ENCODE measurements around the gene UNK. TPM values are rescaled to one million over a fixed set of nuclear protein-coding genes. Genes with fewer than 3 reads are reported as not detected.

UNK gene
- total RNA-seq, 1 experiment from 2014 or later, result 35.4 TPM

DNA sequence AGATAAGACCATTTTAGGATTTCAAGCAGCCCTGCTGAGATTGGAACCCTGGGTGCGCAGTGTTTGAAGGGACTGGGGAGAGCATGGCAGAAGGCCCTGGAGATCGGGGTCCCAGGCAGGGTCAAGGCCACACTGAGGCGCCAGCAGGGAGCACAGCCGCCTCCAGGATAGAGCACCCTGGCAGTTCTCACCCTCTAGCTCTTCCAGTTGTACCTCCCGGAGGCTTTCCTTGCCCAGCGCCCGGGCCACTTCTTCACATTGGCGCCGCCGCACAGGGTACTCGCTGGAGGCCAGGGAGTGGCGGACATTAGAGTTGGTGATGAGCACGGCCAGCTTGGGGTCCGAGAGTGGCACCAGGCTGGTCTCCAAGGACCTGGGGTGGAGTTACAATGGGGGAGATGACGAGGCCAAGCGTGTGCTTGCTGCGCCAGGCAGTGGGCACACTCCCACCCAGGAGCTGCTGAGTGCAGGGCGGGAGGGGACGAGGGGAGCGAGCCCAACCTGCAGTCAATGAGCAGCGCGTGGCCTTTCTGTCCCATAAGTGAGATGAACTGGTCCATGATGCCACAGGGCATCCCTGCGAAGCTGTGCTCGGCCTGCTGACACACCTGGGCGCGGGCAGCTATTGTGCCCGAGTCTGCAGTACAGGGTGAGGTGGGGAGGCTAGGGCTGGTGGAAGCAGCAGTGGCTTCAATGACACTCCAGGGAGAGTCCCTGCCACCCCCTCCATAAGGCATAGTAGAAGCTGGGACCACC is 21.9 kb upstream of the UNK start:
- TF ChIP-seq NR1H2 (CRISPR knock-in tag; IDR thresholded peaks at IDR 0.05) (no peak), TP53 (CRISPR knock-in tag; IDR thresholded peaks at IDR 0.05) (no peak), ESRRA (CRISPR knock-in tag; IDR thresholded peaks at IDR 0.05; ENCODE audit: borderline replicate concordance) (no peak), NFE2L1 (CRISPR knock-in tag; IDR thresholded peaks at IDR 0.05) (no peak), ZNF232 (CRISPR knock-in tag; IDR thresholded peaks at IDR 0.05) (no peak), NFATC4 (CRISPR knock-in tag; IDR thresholded peaks at IDR 0.05) (no peak)
- TF ChIP-seq, protein P1, sequence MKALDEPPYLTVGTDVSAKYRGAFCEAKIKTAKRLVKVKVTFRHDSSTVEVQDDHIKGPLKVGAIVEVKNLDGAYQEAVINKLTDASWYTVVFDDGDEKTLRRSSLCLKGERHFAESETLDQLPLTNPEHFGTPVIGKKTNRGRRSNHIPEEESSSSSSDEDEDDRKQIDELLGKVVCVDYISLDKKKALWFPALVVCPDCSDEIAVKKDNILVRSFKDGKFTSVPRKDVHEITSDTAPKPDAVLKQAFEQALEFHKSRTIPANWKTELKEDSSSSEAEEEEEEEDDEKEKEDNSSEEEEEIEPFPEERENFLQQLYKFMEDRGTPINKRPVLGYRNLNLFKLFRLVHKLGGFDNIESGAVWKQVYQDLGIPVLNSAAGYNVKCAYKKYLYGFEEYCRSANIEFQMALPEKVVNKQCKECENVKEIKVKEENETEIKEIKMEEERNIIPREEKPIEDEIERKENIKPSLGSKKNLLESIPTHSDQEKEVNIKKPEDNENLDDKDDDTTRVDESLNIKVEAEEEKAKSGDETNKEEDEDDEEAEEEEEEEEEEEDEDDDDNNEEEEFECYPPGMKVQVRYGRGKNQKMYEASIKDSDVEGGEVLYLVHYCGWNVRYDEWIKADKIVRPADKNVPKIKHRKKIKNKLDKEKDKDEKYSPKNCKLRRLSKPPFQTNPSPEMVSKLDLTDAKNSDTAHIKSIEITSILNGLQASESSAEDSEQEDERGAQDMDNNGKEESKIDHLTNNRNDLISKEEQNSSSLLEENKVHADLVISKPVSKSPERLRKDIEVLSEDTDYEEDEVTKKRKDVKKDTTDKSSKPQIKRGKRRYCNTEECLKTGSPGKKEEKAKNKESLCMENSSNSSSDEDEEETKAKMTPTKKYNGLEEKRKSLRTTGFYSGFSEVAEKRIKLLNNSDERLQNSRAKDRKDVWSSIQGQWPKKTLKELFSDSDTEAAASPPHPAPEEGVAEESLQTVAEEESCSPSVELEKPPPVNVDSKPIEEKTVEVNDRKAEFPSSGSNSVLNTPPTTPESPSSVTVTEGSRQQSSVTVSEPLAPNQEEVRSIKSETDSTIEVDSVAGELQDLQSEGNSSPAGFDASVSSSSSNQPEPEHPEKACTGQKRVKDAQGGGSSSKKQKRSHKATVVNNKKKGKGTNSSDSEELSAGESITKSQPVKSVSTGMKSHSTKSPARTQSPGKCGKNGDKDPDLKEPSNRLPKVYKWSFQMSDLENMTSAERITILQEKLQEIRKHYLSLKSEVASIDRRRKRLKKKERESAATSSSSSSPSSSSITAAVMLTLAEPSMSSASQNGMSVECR (CRISPR knock-in tag; IDR thresholded peaks at IDR 0.05; ENCODE audit: borderline replicate concordance), result no peak
- TF ChIP-seq, protein P2, sequence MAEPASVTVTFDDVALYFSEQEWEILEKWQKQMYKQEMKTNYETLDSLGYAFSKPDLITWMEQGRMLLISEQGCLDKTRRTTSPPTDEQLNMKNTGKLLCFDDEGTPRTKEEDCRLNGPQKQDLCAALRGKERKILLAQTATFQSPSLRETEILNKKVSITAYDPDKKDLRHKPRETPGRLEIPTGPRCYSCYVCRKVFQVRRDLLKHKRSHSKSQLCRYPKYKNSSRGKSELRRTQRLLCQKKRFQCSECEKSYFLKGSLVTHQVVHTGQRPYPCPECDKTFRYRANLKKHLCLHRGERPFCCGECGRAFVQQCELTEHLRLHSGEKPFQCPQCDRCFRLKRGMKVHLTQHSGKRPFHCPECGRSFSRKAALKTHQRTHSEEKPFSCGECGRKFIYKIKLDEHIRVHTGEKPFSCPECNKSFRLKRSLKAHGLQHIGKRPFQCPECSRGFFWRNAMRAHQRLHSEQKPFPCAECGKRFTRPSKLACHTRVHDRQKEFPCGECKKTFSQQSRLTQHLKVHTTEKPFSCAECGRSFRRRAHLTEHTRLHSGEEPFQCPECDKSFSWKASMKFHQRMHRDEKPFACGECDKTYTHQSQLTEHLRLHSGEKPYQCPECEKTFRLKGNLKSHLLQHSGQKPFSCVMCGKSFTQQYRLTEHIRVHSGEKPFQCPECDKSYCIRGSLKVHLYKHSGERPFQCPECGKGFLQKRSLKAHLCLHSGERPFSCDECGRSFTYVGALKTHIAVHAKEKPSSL (CRISPR knock-in tag; conservative IDR thresholded peaks at IDR 0.05), result no peak
- TF ChIP-seq, protein P3, sequence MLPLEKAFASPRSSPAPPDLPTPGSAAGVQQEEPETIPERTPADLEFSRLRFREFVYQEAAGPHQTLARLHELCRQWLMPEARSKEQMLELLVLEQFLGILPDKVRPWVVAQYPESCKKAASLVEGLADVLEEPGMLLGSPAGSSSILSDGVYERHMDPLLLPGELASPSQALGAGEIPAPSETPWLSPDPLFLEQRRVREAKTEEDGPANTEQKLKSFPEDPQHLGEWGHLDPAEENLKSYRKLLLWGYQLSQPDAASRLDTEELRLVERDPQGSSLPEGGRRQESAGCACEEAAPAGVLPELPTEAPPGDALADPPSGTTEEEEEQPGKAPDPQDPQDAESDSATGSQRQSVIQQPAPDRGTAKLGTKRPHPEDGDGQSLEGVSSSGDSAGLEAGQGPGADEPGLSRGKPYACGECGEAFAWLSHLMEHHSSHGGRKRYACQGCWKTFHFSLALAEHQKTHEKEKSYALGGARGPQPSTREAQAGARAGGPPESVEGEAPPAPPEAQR (CRISPR knock-in tag; IDR thresholded peaks at IDR 0.05), result no peak
- TF ChIP-seq, protein P4, sequence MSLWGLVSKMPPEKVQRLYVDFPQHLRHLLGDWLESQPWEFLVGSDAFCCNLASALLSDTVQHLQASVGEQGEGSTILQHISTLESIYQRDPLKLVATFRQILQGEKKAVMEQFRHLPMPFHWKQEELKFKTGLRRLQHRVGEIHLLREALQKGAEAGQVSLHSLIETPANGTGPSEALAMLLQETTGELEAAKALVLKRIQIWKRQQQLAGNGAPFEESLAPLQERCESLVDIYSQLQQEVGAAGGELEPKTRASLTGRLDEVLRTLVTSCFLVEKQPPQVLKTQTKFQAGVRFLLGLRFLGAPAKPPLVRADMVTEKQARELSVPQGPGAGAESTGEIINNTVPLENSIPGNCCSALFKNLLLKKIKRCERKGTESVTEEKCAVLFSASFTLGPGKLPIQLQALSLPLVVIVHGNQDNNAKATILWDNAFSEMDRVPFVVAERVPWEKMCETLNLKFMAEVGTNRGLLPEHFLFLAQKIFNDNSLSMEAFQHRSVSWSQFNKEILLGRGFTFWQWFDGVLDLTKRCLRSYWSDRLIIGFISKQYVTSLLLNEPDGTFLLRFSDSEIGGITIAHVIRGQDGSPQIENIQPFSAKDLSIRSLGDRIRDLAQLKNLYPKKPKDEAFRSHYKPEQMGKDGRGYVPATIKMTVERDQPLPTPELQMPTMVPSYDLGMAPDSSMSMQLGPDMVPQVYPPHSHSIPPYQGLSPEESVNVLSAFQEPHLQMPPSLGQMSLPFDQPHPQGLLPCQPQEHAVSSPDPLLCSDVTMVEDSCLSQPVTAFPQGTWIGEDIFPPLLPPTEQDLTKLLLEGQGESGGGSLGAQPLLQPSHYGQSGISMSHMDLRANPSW (CRISPR knock-in tag; conservative IDR thresholded peaks at IDR 0.05; ENCODE audit: low read depth), result no peak
- no peak overlapping the region for H3K27ac Mint-ChIP-seq
- ATAC-seq (no peak), DNase-seq (ENCODE audit: low spot score) (no peak)
- H3K9me3 Mint-ChIP-seq, result no peaks in the 10 kb centered on the region
- peaks cover 16% of the 10 kb centered on the region for H3K4me1 Mint-ChIP-seq
- no peaks in the 10 kb centered on the region for H3K36me3 Mint-ChIP-seq
- POLR2A ChIA-PET, result no interaction called here
- H3K4me3 Mint-ChIP-seq, result peak overlapping the region; percentile 34; the same call in 1 of the 2 replicates
- CTCF ChIA-PET, result interaction anchor here (1.0 to 9.0 kb wide), 4 partner anchors 11 to 129 kb away, joined by 5 to 318 read pairs (median 22); partner anchors contain the start of gene SMIM5
- H3K27me3 Mint-ChIP-seq (ENCODE audit: low read depth), result no peaks in the 10 kb centered on the region

DNA sequence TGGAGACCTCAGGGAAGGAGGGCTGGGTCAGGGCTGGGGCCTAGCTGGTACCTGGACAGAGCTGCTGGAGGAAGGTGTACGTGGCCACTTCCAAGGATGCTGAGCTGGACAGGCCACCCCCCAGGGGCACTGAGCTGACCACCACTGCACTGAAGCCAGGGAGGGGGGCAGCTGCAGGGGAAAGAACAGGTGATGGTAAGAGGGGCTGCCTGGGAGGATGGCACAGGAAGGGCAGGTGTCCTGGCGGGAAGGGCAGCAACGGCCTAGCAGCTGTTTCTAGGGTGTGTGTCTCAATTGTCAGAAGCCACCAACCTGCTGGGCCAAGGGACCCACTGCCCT is 21.4 kb upstream of the UNK start:
- Mint-ChIP-seq H3K9me3 (no peaks in the 10 kb centered on the region), H3K27ac (no peak overlapping the region), H3K36me3 (no peaks in the 10 kb centered on the region), H3K4me1 (peaks cover 16% of the 10 kb centered on the region), H3K4me3 (peak overlapping the region; percentile 34; the same call in 1 of the 2 replicates), H3K27me3 (ENCODE audit: low read depth) (no peaks in the 10 kb centered on the region)
- ChIA-PET CTCF (interaction anchor here (3.2 to 9.0 kb wide), 6 partner anchors 11 to 129 kb away, joined by 27 to 318 read pairs (median 38); partner anchors contain the start of gene SMIM5), POLR2A (interaction anchor here (2.5 kb wide), 1 partner anchor 9 kb away, joined by 13 read pairs; no protein-coding TSS in a partner anchor)
- TF ChIP-seq ATF1 (CRISPR knock-in tag; IDR thresholded peaks at IDR 0.05), result no peak
- TF ChIP-seq ZNF219 (CRISPR knock-in tag; IDR thresholded peaks at IDR 0.05; ENCODE audit: borderline replicate concordance), result no peak
- TF ChIP-seq, protein P5, sequence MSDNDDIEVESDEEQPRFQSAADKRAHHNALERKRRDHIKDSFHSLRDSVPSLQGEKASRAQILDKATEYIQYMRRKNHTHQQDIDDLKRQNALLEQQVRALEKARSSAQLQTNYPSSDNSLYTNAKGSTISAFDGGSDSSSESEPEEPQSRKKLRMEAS (CRISPR knock-in tag; IDR thresholded peaks at IDR 0.05), result no peak
- TF ChIP-seq ZNF121 (CRISPR knock-in tag; IDR thresholded peaks at IDR 0.05), result no peak
- no peak for TF ChIP-seq TEAD1 (CRISPR knock-in tag; IDR thresholded peaks at IDR 0.05)
- no peak for TF ChIP-seq SOX15 (CRISPR knock-in tag; IDR thresholded peaks at IDR 0.05)
- TF ChIP-seq FOXK1 (CRISPR knock-in tag; IDR thresholded peaks at IDR 0.05), result no peak
- TF ChIP-seq, protein P1 (CRISPR knock-in tag; IDR thresholded peaks at IDR 0.05; ENCODE audit: borderline replicate concordance), result no peak
- TF ChIP-seq ZNF138 (CRISPR knock-in tag; conservative IDR thresholded peaks at IDR 0.05), result no peak
- DNase-seq (ENCODE audit: low spot score), result no peak
- no peak for ATAC-seq

Data from WTC11 (cell line).